ENCODE results near the gene MYO1A.
"Not testable (repeated sequence)": the region's sequence is repeated elsewhere in the genome, so short reads cannot be mapped to it uniquely, and the experiment has no call there.

MYO1A gene

DNA sequence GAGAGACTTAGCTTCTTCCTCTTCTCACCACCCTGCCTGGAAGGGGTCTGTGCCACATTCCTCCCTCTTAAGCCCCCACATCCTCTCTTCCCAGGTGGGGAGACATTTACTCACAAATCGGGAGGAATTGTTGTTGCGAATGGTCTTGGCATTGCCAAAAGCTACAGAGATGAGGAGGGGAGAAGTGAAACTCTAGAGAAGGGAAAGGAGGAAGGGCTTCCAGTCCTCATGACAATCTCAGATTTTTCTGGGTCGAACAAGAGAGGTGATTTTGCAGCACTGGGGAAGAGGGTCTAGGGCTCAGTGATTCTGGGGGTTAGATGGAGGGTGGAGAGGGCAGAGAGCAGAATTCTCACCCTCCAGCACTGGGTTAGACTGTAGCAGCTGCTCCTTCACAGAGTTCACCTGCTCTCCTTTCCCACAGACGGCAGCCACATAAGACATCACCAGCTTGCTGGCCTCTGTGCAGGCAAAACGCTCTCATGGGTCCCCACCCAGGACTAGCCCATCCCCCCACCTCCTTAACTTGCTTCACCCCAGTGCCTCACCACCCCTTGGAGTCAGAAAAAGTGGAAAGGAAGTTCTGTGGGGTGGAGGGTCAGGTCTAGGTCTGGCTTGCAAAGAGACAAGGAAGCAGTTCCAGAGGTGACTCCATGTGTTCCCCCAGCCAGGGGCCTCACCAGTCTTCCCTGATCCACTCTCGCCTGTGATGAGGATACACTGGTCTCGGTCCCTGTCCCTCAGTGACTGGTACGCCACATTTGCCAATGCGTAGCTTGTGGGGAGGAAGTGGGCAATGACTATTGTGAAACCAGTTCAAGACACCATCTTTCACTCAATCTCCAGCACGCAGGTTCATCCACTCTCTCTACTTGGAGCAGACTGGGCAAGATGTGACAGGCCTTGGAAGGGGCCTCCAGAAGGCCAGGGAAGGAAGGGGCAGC lies 2.7 kb downstream of the MYO1A start:
- DNase-seq, result no peak

DNA sequence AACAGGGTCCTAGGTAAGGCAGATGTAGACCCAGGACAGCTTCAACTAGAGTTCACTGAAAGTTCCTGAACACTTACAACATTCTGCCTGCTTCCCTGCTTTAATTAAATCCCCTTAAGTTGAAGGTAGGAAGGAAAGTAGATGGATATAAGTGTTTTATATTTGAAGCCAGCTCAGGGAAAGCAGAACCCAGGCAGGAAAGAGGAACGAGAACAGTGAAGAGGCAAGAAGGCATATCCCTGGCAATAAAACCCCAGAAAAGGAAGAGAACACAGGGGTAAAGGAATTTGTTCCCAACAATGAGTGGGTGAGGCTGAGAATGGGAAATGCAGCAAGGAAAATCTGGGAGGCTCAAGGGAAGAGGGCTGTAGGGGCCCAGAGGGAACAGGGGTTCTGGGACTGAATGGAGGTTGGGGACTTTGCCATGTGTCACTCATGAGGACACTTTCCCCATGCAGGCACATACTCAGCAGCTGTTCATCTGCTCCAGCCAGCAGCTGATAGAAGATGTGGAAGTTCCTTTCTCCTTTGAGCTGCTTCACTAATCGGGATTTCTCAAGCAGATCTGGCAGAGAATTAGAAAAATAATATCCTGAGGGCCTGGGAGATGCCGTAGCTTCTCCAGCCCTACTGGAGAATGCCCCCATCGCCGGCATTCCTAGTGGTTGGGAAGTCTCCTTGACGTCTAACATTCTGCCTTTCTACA lies 3.7 kb downstream of the MYO1A start:
- DNase-seq, result no peak

DNA sequence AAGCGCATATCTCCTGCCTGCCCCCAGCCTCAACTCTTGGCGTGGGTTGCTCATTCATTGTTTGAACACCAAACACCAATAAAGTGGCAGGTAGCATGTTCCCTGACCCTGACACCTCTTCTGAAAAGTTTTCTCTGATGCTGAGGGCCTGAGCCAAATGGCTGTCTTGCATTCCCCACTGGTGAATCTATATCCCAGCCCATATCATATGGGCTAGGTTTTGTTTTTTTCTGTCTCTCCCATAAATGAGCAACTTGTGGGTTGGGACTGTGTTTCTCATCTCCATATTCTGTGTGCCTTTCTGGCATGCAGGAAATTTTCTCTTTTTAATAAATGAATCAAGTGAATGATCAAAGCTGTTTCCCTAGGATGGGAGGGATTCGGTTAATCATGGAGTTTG lies 5.0 kb downstream of the MYO1A start:
- DNase-seq, result no peak

DNA sequence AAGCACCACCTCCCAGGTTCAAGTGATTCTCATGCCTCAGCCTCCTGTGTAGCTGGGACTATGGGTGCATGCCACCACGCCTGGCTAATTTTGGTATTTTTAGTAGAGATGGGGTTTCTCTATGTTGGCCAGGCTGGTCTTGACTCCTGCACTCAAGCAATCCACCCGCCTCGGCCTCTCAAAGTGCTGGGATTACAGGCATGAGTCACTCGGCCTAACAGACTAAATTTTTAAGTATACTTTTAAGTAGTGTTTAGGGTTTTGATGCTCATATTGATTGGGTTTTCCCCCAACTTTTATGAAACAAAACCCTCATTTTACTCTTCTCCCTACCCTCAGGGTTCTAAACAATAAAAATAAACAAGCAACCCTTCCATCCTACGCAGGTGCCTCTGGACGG lies 5.5 kb downstream of the MYO1A start:
- no peak for DNase-seq

DNA sequence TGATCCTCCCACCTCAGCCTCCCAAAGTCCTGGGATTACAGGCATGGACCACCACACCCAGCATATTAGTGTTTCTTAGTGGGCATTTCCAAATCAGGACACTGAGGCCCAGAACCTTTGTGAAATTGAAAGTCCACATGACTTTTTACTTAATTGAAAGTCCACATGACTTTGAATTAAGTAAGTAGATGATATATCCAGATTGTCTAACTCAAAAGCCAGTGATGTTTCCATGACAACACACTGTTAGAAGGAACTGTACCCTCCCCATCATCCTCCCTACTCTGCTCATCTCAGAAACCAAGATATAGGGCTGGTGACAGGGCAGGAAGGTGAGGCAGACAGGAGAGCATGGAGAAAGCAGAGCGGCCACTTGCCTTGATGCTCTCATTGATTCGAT lies 7.2 kb downstream of the MYO1A start:
- DNase-seq, result no peak

DNA sequence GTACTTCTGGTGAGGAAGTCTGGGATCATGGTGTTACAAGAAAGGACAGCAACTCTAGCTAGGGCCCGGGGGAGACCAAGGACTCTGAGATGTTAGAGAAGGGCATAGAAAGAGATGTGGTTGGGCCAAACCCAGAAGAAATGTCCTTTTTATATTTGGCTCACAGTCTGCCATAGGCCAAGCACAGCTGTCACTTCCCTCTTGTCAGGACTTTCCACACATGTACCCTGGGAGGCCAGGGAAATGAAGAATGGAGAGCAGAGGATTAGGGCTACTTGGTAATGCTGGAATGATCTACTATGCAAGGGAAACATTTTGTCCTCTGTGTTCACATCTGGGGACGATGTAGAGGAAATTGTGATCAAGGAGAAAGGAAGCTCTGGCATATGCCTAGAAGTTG lies 9.2 kb downstream of the MYO1A start:
- no peak for DNase-seq

DNA sequence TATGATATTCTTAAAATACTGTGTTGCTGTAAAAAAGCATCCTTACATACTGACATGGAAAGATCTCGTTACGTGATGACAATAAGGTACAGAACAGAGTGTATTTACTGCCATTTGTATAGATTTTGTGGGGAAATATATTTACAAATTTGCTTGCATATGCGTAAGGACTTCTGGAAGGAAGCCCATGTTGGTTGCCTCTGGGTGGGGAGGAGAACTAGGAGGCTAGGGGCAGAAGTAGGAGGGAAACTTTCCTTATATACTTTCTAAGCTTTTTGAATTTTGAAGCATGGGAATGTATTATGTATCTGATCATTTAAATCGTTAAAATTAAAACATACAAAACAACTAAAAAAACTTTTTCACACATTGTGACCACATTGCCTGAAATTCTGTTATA lies 9.7 kb downstream of the MYO1A start:
- no peak for DNase-seq

DNA sequence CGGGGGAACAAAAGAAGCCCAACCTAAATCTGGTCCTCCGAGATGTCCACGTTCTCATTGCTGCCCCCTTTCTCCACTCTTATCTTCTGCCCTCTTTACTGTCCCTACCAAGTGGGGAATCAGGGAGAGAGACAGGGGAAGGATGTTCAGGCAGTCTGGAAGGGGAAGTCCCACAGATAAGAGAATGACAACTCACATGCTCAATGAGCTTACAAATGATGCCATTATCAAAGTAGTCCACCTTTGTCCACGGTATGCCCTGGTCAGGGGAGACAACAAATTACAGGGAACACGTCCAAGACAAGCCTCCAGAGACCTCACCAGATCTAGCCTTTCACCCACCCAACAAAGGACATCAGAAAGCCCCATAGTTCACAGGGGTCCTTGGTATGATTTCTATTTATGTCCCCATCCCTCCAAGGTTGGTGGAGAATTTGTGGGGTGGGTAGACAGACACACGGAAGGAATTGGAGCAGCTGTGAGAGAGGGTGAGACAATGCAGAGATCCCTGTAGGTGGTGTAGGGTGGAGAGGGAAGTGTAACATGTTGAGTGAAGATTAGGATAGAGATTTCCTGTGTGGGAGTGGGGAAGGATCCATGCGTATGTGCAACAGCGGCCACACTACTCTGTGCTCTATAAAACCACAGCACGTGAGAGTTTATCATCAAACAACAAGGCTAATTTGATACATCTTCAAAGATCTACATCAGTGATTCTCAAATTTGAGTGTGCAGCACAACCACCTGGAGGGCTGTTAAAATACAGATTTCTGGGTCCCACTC lies 10.7 kb downstream of the MYO1A start:
- no peak for DNase-seq

DNA sequence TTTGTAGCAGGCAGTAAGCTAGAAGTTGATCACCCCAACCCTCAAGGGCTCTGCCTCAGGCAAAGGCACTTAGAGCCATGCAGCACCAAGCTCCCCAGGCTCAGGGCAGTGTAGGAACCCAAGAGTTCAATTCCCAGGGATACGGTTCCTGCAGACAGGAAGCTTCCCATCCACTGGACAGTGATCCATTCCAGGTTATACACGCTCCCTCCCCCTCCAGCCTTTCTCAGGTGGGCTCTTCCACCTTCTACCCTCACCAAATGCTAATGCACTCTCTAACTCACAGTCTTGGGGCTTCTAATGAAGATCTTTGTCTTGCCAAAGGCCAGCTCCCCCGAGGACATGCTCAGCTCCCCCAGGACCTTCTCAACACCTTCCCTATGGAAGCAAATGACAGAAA lies 12.7 kb downstream of the MYO1A start:
- DNase-seq, result no peak

DNA sequence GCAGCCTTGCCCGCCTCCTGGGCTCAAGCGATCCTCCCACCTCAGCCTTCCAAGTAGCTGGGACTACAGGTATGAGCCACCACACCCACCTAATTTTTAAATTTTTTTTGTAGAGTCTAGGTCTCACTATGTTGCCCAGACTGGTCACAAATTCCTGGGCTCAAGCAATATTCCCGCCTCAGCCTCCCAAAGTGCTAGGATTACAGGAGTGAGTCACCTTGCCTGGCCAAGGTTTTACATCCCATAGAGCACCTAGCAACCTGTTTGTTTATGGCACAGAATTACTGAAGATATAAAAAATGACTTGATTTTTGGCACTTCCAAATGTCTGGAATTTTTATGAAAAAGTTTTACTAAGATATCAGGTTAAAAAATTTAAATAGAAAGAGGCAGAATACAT lies 16.5 kb downstream of the MYO1A start:
- no peak for DNase-seq

DNA sequence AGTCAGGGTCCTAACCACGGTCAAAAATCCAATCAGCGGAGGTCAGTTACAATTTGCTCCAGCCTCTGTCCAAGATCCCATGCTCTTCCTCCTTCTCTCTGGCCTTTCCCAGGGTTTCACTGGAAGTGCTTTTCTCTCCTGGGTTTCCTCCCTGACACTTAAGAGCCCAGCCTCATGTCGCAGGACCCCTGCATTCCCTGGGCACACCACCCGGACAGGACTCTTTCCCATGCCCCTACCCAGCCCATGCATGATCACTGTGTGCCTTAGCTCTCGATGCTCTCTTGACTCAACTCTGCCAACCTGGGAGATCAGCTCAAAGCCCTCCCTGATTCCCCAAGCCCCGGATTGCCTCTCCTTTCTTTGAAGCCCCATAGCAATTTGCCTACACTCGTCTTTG lies 18.1 kb downstream of the MYO1A start:
- no peak for DNase-seq

DNA sequence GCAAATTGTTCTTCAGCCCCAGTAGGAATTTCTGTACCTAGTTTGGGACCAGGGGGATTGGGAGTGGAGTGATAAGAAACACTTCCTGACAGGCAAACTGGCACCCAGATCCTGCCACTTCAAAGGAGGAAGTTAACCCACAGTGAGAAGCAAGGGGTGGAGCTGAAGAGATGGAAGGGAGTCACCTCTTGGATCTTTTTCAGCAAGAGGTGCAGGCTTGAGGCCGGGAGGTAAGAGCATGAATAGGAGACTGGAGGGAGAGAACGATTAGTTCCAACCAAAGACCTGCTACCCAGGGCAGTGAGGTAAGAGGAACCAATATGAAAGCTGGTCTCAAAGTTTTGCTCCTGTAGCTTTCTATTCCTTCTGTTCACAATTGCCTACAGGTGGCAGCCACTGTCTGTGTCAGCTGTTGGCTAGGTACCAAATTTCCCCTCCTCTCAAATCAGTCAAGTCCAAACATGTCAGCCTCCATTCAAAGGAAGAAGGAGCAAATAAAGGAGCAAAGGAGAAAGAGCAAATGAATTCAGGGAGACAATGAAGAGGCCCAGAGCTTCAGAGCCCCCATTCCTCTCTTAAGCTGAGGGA lies 18.7 kb downstream of the MYO1A start:
- DNase-seq, result no peak

DNA sequence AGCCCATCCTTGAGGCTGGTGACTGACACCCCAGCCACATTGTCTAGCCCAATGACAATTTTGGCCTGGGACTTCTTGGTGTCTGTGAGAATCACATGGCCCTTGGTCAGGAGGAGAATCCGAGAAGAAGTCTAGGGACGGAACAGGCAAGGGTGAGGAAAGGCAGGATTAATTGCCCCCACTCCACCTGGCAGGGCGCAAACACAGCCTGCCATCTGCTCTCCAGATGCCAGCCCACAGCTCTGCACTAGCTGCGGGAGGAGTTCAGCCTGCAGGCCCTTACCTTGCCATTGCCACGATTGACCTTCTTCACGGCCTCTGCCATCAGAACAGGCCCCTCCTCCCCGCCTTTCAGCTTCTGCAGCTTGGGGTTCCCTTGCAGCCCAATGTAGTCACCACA lies 20.5 kb downstream of the MYO1A start:
- DNase-seq, result no peak

DNA sequence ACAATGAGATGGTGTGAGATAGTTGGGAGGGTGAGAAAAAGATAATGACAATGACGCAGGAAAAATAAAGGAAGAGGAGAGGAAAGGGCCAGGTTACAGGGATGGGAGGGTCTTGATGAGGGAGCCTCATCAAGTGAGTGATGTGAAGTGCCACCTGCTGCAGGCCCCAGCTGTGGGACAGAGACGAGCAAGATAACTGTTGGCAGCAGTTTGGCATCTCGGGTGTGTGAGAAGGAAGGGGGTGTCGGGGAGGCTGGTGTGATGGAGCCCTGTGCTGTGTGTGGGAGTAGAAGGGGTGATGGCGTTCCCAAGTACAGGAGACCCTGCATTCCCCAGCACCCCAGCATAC lies 22.1 kb downstream of the MYO1A start:
- no peak for DNase-seq

DNA sequence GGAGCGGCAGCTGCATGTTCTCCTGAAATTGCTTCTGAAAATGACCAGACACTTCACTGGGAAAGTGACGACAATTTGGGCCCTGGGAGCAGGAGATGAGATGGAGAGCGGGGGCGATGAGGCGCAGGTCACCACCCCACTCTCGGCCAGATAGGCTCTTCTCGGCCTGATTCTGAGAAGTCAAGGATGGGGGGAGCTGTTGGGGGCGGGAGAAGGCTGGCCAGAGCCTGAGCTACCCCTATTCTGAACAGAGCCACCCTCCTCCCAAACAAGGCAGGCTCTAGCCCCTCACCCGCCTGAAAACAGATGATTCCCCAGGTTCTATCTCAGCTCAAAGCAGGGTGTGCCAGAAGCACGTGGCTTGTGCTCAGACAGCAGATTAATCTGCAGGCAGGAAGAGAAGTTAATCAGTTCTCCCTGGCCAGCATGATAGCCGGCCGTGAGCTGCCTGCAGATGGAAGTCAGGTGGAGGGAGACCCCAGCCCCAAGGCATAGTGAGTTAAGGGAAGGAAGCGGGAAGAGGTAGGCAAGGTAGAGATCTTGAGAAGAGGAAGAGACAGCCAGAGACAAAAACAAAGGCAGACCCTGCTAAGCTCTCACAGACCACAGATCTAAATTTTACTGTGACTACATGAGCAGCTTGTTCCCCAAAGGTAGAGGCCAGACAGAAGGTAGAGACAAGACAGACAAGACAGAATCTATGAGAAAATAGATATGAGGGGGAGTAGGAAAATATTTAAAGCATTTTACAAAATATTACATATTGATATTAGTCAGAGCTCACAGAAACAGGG lies 22.7 kb downstream of the MYO1A start:
- no peak for DNase-seq

DNA sequence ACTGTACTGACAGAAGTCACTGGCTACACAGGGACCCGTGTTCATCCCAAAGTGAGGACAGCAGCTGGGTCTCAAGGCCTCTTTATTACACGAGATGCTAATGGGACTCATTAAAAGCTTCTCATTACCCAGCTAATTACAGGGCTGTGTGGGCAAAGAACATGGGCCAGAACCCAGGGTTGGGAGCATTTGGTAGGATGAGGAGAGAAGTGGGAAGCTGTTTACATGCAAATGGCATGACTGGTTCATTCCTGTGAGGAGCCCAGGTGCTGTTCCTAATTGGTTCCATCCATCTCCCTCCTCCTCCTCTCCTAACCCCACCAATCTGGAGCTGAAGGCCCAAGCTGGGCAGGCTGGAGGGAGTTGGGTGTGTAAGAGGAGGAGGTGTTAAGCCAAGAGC lies 24.7 kb downstream of the MYO1A start:
- DNase-seq, result no peak

DNA sequence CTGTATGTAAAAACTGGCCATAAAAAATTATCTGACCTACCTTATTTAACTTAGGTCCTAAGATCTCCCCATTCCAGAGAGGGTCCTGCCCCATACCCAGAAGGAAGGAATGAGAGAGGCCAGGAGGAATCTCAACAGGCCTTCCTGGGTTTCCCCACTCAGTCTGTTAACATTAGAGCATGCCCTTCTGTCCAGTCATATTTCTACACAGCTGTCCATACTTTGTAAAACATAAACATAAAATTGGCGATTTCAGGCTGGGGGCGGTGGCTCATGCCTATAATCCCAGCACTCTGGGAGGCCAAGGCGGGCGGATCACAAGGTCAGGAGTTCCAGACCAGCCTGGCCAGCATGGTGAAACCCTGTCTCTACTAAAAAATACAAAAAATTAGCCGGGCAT lies 27.6 kb downstream of the MYO1A start:
- DNase-seq, result not testable (repeated sequence)

DNA sequence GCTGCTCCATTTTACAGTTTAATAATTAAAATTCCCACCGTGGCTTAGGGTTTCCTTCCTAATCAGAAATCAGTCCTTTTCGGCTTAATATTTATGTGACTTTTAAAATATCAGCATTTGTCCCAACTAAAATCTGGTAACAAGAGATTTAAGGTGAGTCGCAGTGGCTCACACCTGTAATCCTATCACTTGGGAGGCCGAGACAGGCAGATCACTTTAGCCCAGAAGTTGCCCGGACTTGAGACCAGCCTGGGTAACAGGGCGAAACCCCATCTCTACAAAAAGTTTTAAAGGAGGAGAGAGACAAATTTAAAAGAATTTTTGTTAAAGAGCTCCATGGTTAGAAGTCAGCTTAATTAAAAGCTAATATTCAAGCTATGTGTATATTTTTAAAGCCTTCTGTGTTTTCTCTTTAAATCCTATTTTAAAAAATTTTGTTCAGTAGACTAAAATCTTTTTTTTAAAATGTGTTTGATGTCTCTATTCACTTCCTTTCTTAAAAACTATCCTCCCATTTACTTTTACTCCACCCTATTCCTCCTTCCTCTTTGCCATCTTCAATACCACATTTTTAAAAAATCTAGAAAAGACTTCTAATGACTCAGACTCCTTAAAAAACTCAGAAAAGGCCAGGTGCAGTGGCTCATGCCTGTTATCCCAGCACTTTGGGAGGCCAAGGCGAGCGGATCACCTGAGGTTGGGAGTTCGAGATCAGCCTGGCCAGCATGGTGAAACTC lies 29.8 kb downstream of the MYO1A start:
- DNase-seq, result no peak

DNA sequence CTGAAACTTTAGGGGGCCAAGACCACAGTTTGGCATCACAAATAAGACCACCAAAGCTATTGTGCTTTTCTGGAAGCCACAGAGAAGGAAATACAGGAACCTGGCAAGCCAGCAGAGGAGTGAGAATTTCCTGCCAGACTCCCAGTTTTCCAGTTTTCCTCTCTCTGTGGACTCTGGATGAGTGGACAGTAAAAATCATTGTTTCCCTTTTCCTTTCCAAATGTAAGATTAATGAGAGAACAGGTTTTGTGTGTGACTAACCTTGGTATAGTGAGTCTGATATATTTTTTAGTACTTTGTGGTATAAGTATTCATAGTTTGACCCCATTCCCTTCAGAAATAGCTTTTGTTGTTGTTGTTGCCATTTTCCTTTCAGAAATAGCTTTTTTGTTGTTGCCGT lies 31.0 kb downstream of the MYO1A start:
- DNase-seq, result no peak

DNA sequence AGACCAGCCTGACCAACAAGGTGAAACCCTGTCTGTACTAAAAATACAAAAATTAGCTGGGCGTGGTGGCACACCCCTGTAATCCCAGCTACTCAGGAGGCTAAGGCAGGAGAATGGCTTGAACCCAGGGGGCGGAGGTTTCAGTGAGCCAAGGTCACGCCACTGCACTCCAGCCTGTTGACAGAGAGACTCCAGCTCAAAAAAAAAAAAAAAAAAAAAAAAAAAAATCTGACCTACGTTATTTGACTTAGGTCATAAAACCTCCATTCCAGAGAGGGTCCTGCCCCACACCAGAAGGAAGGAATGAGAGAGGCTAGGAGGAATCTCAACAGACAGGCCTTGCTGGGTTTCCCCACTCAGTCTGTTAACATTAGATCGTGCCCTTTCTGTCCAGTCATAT lies 31.6 kb downstream of the MYO1A start:
- DNase-seq, result not testable (repeated sequence)

DNA sequence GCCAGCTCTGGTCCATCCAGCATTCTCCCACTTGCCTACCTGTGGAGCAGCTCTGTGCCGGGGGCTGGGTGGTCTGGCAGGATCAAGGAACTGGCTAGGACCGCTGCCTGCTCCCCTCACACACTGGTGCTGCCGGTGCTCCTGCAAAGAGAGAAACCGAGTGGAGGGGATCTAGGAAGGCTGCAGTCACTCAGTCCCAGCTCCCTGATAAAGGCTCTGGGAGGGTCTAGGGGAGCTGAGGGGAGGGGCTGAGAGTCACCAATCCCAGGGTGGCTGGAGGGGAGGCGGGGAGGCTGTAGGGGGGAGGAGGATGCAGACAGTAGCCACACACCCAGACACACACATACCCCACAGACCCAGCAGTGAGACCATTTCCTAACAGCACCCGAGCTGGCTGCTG lies 33.6 kb downstream of the MYO1A start, which contains the start of gene TAC3:
Gene TAC3, minus strand, starts transcription at position 182 of the 400 bp plus-strand sequence. CDS start 732 bp downstream, outside the sequence.
- DNase-seq, result no peak

Data from activated CD4-positive, alpha-beta T cell treated with anti-CD3 and anti-CD28 coated beads for 4 hours (primary cell).